Endothelial cell of umbilical vein (primary cell): Measurements from ENCODE around the gene ITSN2. TPM values are rescaled to one million over a fixed set of nuclear protein-coding genes. Genes with fewer than 3 reads are reported as not detected.

Source experiments
- BruUV-seq: library from RNA; stranded (reverse); fragments of 400-500 nt; replicated peaks from 2 replicates; lab custom pipeline; 2021; lab: Mats Ljungman, UMichigan
- CTCF ChIA-PET: fragments of 300-600, 350-600 bp; sonication (Branson Sonifier 250); formaldehyde crosslinking; loops from one replicate; lab custom pipeline; 2021; ENCODE audit warnings: antibody characterized with exemption, inconsistent platforms; lab: Charles Lee
- POLR2A ChIA-PET: fragments of 300-600, 350-600 bp; sonication (Branson Sonifier 250); formaldehyde crosslinking; loops from one replicate; lab custom pipeline; 2021; ENCODE audit warnings: antibody characterized with exemption, inconsistent platforms; lab: Charles Lee
- DNase-seq: peaks from one replicate; pipeline ENCODE4 v3.0.0-alpha.2; 2011; ENCODE audit warnings: low read depth, low spot score
- FAIRE-seq: peaks from 2 replicates; lab custom pipeline; 2011; peaks lifted over from hg19 to GRCh38; lab: Jason Lieb, UNC
- H2AFZ ChIP-seq: 2 replicates; pipeline ENCODE4 v1.6.0; 2012; ENCODE audit warnings: low read depth, low read length, control low read depth, inconsistent platforms
- H3K27ac ChIP-seq: 2 replicates; pipeline ENCODE4 v1.5.1; 2011; ENCODE audit warnings: low read depth, mild to moderate bottlenecking, control low read depth, low read length, moderate library complexity; ENCODE audit not compliant: insufficient read depth
- H3K27me3 ChIP-seq, 2 experiments: 2 replicates each; pipeline versions ENCODE4 v1.6.0 to v1.6.1; 2011; ENCODE audit warnings: low read length in 2 of 2, mixed read lengths in 1 of 2; ENCODE audit not compliant: control insufficient read depth in 2 of 2, insufficient read depth in 2 of 2
- H3K36me3 ChIP-seq, 2 experiments: 2 replicates in 1 of 2; 3 replicates in 1 of 2; pipeline ENCODE4 v1.5.1; 2011; ENCODE audit warnings: low read length in 2 of 2, mild to moderate bottlenecking in 1 of 2, moderate library complexity in 1 of 2; ENCODE audit not compliant: control insufficient read depth in 2 of 2, insufficient read depth in 2 of 2; ENCODE audit errors: extremely low read depth in 1 of 2
- H3K4me1 ChIP-seq: 3 replicates; pipeline ENCODE4 v1.5.1; 2011; ENCODE audit warnings: mild to moderate bottlenecking, low read length; ENCODE audit not compliant: control insufficient read depth, insufficient read depth; ENCODE audit errors: extremely low read depth
- H3K4me2 ChIP-seq: 2 replicates; pipeline ENCODE4 v1.6.1; 2011; ENCODE audit warnings: low read length, control low read depth, mixed read lengths; ENCODE audit not compliant: insufficient read depth
- H3K4me3 ChIP-seq, 3 experiments: fragments of 200-600 bp in 1 of 3; sonication (generic), shearing (Covaris generic) in 1 of 3; replicated peaks in 1 of 3; 2 replicates each; pipeline ENCODE4 v1.5.1; 2011 to 2016; ENCODE audit warnings: control low read depth in 3 of 3, low read length in 3 of 3, mild to moderate bottlenecking in 2 of 3, inconsistent platforms in 1 of 3, low read depth in 1 of 3, moderate library complexity in 1 of 3; ENCODE audit not compliant: insufficient read depth in 1 of 3
- H3K79me2 ChIP-seq: 2 replicates; pipeline ENCODE4 v1.6.0; 2012; ENCODE audit warnings: low read length, inconsistent platforms; ENCODE audit not compliant: control insufficient read depth, insufficient read depth
- H3K9ac ChIP-seq: replicated peaks from 2 replicates; pipeline ENCODE3; 2011; ENCODE audit warnings: low read length, control low read depth; ENCODE audit not compliant: insufficient read depth; ENCODE audit errors: extremely low read depth
- H3K9me1 ChIP-seq: replicated peaks from 3 replicates; pipeline ENCODE4 v1.6.0; 2011; ENCODE audit warnings: mild to moderate bottlenecking, low read length; ENCODE audit not compliant: control insufficient read depth, insufficient read depth; ENCODE audit errors: extremely low read depth
- H3K9me3 ChIP-seq: replicated peaks from 2 replicates; pipeline ENCODE4 v1.5.1; 2012; ENCODE audit warnings: low read length, inconsistent platforms; ENCODE audit not compliant: control insufficient read depth, insufficient read depth
- H4K20me1 ChIP-seq: replicated peaks from 2 replicates; pipeline ENCODE3; 2011; ENCODE audit warnings: mild to moderate bottlenecking, low read length; ENCODE audit not compliant: control insufficient read depth, insufficient read depth; ENCODE audit errors: extremely low read depth
- FOS ChIP-seq: IDR thresholded peaks from 2 replicates; pipeline ENCODE4 v1.6.1; 2011; ENCODE audit warnings: mild to moderate bottlenecking, low read length, moderate library complexity, borderline replicate concordance; ENCODE audit not compliant: insufficient read depth
- POLR2A ChIP-seq: IDR thresholded peaks from 2 replicates; pipeline ENCODE4 v1.6.1; 2012; ENCODE audit warnings: low read depth, mild to moderate bottlenecking, control low read depth, low read length
- dilution Hi-C: fragments of 300-500 bp; cut with MboI; formaldehyde crosslinking; loops from one replicate; pipeline ENCODE4 v1.15.0; 2019; ENCODE audit warnings: low sequenced_read_pairs; ENCODE audit not compliant: extremely low pct_ligation_motif_present
- intact Hi-C: fragments of 100-400 bp; cut with micrococcal nuclease; formaldehyde crosslinking; loops from one replicate; pipeline ENCODE4 v1.10.0; 2022
- polyA plus RNA-seq, 4 experiments: library from polyadenylated mRNA; depleted of rRNA in 3 of 4; stranded (reverse) in 3 of 4; unstranded in 1 of 4; fragments of >200 nt; gene quantifications; 2 replicates each; pipeline versions ENCODE4 v1.2.1 to v1.2.3, GENCODE V29; 2011 to 2012; ENCODE audit warnings: missing spikeins in 1 of 4
- total RNA-seq: library from RNA; stranded (reverse); gene quantifications from 2 replicates; pipeline ENCODE4 v1.2.3, GENCODE V29; 2021
- TF ChIP-seq, protein P1 (sequence below): IDR thresholded peaks from 2 replicates; pipeline ENCODE4 v1.6.1; 2011; ENCODE audit not compliant: insufficient read depth, insufficient read length

The ITSN2 gene
- total and polyA plus RNA-seq, 2 donors (not counting 3 experiments of a cell fraction or from before 2014, with no cell fraction given): 30.5 to 56.8 TPM

DNA sequence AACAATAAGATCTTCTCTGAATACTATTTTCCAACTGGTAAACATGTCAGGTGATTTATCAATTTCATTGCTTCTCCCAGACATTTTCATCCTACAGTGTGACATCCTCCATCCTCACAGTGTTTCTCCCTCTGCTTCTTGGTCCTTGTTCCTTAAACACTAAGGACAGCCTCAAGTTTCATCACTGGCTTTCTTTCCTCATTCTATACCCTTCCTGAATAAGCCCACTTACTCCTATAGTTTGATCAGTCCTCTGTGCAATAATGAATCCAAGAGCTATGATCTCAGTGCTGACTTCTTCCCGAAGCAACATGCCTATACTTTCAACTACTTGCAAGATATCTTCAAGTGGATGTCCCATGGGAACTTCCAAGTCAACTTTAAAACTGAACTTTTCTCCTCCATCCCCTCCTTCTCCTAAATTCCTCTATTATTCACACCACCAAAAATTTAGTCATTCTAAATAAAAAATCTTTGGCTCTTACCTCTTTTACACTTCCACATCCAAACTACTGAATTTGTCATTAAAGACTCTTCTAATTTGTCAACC, 97.8 kb downstream of the ITSN2 start:
- ChIA-PET POLR2A (no interaction called here), CTCF (interaction anchor here (1.6 kb wide), 1 partner anchor 12 kb away, joined by 3 read pairs; no protein-coding TSS in a partner anchor)
- FAIRE-seq (no peak), DNase-seq (peak; percentile 36)
- H3K4me1 ChIP-seq: peaks cover 24% of the 10 kb centered on the region
- intact Hi-C loops: no loop called here
- H3K4me3 ChIP-seq: no peak overlapping the region
- no peaks in the 10 kb centered on the region for H3K27me3 ChIP-seq
- H4K20me1 ChIP-seq: no peaks in the 10 kb centered on the region
- H3K36me3 ChIP-seq: peaks cover 2 to 9% of the 10 kb centered on the region in 2 experiments
- BruUV-seq: no TSS peak
- H3K27ac ChIP-seq: no peak overlapping the region
- dilution Hi-C loops: no loop called here
- H3K9me3 ChIP-seq: no peaks in the 10 kb centered on the region
- TF ChIP-seq FOS (peak; percentile 2), POLR2A (no peak)
- TF ChIP-seq, protein P1, sequence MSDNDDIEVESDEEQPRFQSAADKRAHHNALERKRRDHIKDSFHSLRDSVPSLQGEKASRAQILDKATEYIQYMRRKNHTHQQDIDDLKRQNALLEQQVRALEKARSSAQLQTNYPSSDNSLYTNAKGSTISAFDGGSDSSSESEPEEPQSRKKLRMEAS: no peak
- peak overlapping the region; percentile 24 for H3K4me2 ChIP-seq
- H2AFZ ChIP-seq: no peak overlapping the region
- H3K79me2 ChIP-seq: no peaks in the 10 kb centered on the region
- no peak overlapping the region for H3K9ac ChIP-seq
- H3K9me1 ChIP-seq: no peaks in the 10 kb centered on the region

DNA sequence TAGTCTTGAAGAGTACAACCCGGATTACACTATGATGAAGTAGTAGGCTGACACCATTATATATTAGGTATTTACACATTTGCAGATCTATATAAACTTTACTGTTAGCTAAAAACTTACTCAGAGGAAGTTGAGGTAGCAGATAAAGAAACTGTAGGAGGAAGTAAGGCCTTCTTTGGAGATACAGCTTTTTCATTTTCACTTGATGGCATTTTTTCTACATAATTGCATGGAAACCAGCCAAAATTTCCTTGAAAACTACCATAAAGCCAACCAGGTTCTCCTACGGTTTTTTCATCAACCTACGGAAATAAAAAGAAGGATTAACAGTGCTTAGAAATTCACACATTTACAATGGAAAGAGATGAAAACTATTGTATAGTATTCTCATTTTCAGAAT, 98.9 kb downstream of the ITSN2 start:
- no peaks in the 10 kb centered on the region for H3K27me3 ChIP-seq
- intact Hi-C loops: no loop called here
- H3K9me3 ChIP-seq: no peaks in the 10 kb centered on the region
- POLR2A ChIA-PET: no interaction called here
- no peak overlapping the region for H3K27ac ChIP-seq
- no peaks in the 10 kb centered on the region for H3K79me2 ChIP-seq
- H3K9ac ChIP-seq: no peak overlapping the region
- no peak overlapping the region for H3K4me3 ChIP-seq
- TF ChIP-seq FOS (peak; percentile 26), POLR2A (no peak)
- dilution Hi-C loops: no loop called here
- peaks cover 24% of the 10 kb centered on the region for H3K4me1 ChIP-seq
- peak; percentile 68 for DNase-seq
- peak overlapping the region; percentile 76 for H3K4me2 ChIP-seq
- no peak overlapping the region for H2AFZ ChIP-seq
- no peaks in the 10 kb centered on the region for H3K9me1 ChIP-seq
- peaks cover 0 to 9% of the 10 kb centered on the region in 2 experiments for H3K36me3 ChIP-seq
- CTCF ChIA-PET: interaction anchor here (0.9 to 1.6 kb wide), 4 partner anchors 10 to 34 kb away, joined by 3 to 6 read pairs (median 3); no protein-coding TSS in a partner anchor
- FAIRE-seq: no peak
- no TSS peak for BruUV-seq
- no peaks in the 10 kb centered on the region for H4K20me1 ChIP-seq
